IPS-NIHi7 (cell line): Measurements from ENCODE around the gene DRAXIN.

Experiments used
- DNase-seq: peaks from one replicate; pipeline ENCODE4 v3.0.0; 2012; ENCODE audit warnings: mixed read lengths; ENCODE audit errors: extremely low spot score

DRAXIN gene, protein sequence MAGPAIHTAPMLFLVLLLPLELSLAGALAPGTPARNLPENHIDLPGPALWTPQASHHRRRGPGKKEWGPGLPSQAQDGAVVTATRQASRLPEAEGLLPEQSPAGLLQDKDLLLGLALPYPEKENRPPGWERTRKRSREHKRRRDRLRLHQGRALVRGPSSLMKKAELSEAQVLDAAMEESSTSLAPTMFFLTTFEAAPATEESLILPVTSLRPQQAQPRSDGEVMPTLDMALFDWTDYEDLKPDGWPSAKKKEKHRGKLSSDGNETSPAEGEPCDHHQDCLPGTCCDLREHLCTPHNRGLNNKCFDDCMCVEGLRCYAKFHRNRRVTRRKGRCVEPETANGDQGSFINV

DNA sequence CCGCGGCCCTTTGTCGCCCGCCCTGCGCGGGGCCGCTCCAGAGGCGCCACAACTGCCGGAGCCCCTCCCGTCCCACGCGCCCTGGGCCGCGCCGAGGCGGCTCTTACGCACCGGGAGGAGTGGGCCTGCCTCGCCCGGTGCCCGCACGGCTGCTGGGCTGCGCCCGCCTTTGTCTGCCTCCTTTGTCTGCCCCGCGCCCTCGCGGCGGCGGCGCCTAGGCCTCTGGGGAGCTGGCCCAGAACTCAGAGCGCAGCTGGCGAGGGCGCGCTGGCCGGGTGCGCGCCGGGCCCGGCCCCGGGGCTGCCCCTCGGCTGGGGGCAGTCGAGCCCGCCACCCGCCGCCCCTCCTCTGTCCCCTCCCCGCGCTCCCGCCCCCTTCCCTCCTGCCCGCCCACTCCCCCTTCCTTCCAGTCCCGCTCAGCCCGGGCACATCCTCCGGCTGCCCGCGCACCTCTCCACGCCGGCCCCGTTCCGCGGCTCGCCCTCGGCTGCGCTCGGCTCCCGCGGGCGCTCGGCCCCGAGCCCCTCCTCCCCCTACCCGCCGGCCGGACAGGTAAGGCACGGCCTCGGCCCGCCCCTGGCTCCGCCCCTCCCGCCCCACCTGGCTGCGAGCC, at the start of gene DRAXIN:
TSS of gene DRAXIN (plus strand) at position 409 of the 613 bp plus-strand sequence. CDS start 14,549 bp downstream, outside the sequence.
- peak; percentile 86 for DNase-seq

GRCh38 chr1:11641776-11642305, 49.7 kb upstream of the DRAXIN start:
- no peak for DNase-seq

DNA sequence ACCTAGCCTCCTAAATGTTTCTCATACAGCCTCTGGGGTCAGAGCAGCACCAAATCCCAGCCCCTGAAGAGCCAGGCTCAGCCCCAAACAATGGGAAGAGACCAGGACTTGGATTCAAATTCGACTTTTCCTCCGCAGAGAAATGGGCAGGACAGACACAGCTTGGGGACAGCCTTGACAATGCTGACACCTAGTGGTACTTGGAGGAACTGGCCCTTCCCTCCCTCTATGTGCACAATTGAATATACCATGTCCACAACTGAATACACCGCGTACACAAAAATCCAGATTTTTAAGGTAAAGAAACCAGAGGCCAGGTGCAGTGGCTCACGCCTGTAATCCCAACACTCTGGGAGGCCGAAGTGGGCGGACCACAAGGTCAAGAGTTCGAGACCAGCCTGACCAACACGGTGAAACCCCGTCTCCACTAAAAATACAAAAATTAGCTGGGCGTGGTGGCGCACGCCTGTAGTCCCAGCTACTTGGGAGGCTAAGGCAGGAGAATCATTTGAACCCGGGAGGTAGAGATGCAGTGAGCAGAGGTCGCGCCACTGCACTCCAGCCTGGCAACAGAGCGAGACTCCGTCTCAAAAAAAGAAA, 49.0 kb upstream of the DRAXIN start:
- peak; percentile 81 for DNase-seq

DNA sequence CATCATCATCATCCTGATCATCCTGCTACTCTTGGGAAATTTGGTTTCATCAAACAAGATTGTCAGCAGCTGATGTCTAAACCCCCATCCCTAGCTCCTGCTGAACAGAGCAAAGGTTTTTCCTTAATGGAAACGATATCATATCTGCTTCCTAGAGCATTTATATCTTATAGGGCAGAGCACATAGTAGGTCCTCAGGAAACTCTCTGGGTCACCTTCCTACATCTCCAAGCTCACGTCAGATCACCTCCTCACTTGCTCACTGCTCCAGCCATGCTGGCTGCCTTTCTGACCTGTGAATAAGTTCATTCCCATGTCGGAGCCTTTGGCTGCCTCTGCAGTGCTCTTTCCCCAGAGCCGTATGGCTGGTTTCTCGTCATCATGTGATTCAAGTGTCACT, 47.7 kb upstream of the DRAXIN start:
- DNase-seq, result no peak

- no peak for DNase-seq
Measured at GRCh38 chr1:11645270-11645669, 46.2 kb upstream of the DRAXIN start.

DNA sequence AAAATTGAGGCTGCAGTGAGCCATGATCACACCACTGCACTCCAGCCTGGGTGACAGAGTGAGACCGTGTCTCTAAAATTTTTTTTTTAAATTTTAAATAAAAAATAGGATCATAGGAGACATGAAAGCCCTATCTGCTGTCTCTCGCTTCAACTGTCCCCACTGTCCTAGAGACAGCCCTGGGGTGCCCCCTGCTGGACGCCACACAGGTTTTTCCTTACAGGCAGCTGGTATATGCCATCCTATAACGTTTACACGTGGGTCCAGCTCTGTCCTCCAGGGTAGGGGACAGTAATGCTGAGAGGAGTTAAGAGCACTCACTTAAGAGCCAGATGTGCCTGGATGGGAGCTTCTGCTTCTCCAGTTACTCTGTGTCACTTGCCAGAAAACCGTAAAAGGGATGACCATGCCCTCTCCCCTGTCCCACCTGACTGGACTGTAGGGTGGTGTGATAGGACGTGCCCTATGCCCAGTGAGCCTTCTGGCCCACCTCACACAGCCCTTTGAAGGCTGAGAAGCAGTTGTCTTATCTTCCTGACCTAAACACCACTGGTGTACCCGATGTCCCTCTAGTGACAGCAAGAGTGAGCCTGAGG, 45.7 kb upstream of the DRAXIN start:
- DNase-seq, result peak; percentile 70

- no peak for DNase-seq
Measured at GRCh38 chr1:11646317-11646716, 45.2 kb upstream of the DRAXIN start.

- DNase-seq, result no peak
Measured at GRCh38 chr1:11647333-11647732, 44.2 kb upstream of the DRAXIN start.

DNA sequence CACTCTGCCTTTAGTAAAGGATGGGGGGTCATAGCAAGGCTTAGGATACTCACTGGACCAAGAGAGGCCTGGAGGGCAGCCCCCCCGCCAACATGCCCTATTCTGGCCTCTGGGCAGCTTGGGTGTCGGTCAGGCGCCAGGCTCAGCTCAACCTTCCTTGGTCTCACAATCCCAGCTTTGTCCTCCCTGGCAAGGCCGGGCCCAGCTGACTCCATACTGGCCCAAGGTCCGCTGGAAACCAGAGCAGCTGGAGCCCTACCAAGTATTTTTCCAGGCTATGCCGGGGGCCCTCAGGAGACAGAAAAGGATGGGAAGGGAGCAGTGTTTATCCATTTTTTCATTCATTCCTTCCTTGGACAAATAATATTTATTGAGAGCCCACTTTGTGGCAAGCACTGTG, 43.5 kb upstream of the DRAXIN start:
- DNase-seq, result no peak

DNA sequence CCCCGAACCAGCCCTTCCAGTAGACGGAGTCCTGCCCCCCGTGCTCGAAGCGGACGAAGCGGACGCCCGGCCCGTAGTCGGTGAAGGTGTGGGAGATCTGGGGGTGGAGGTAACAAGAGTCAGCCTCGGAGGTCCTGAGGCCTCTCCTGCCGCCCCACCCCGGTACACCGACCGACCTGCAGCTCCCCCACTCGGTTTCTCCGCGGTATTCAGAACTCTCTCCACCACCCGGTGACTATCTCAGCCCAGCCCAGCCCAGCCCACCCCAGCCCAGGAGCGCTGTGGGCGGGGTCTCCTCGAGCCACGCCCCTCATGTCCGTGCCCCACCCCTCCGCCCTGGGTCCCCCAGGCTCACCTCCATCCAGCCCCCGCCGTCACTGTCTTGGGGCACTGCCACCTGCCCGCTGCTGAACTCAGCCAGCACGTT, 42.8 kb upstream of the DRAXIN start:
- DNase-seq, result peak; percentile 60

- no peak for DNase-seq
Measured at GRCh38 chr1:11649237-11649623, 42.3 kb upstream of the DRAXIN start.

GRCh38 chr1:11649624-11650330, 41.7 kb upstream of the DRAXIN start:
- no peak for DNase-seq

DNA sequence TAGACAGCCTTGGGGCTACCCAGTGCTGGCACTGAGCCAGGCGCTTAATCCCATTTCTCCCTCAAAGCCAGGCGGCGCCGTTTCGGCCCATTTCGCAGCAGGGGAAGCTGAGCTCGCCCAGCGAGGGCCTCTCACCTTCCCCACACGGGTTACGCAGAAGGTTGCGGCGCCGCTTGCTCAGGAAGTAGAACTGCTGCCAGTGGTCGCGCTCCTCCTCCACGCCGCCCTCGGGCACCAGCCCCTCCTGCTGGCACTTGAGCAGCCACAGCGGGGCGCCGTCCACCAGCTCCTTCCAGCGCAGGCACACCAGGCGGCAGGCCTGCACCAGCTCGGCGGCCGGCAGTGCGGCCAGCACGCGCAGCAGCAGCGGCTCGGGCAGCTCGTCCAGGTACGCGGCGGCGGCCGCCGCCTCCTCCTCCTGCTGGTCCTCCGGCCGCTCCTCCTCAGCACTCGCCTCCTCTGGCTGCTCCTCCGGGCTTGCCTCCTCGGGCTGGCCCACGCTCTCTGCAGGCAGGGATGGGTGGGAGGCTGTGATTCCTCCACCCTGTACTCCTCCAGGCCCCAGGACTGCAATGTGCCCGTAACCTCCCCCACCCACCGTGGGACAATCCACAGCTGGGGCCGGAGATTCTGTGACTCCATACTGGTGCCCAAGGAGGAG, 41.0 kb upstream of the DRAXIN start:
- DNase-seq, result peak; percentile 69

DNA sequence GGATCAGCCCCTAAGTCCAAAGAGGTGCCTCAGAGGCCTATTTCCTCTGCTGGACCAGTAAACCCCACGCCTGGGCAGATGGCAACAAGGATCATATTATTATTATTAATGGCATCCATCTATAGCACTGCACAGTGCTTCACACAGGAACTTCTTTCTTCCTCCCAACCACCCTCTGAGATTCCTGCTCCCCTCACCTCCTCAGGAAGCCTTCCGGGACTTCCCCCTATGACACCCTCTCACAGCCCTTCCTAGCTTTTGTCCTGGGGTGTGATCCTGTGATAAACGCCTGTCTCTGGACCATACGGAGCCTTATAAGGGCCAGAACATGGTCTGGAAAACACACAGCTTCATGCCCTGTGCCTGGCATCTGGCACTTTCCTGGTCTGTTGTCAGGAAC, 40.5 kb upstream of the DRAXIN start:
- DNase-seq, result no peak

DNA sequence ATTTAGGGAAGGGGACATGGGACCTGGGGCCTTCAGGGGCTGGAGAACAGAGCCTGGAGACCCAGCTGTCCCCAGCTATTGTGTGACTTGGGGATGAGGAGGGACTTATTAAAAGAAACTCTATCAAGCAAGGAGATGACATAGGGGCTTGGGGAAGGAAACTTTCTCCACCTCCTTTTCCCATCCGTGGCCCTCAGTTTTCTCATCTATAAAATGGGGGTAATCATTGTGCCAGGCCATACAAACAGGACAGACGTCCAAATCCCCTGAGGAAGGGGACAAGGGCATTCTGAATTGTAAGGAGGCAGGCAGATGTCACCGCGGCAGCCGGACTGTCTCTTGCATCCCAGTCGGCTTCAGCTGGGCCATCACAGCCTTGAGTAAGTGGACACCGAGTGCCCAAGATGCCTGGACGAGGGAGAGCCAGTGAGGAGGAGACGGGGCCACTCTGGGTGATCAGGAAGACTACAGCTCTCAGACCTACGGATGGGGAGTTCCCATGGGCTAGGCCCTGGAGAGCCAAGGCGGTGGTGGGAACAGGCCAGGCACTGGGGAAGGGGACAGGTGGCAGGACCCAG, 39.2 kb upstream of the DRAXIN start:
- DNase-seq, result no peak

DNA sequence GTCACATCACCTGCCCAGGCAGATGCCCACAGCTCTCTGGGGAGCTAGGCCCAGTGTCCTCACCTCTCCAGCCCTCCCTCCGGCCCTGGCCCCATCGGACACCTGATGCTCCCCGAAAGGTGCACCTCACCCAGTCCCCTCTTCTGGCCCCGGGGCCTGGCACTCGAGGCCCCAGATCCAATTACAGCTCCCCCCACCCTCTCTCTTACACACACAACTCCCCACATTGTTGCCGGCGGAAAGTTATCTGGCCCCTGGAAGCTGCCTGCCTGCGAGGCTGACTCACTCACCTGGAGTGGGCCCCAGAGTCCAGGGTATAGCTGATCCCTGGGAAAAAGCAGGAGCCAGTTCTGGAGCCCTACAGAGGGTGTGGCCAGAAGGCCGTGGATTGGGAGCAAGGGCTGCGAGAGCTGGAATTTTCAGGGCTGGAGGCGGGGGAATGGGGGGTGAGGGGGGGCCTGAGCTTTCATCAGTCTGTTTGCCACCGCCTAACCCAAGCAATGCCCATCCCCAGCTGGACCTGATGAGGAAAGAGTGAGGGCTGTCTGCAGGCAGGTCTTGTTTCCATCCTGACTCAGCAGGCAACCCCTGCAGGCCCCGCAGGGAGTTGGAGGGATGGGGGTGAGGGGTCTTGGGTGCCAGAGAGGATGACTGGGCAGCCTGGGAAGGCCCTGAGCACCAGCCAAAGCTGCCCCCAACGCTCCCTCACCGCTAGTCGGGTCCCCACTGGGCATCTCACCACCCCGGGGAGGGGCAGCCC, 38.2 kb upstream of the DRAXIN start:
- peak; percentile 56 for DNase-seq

- no peak for DNase-seq
Measured at GRCh38 chr1:11653861-11654136, 37.7 kb upstream of the DRAXIN start.

- peak; percentile 78 for DNase-seq
Measured at GRCh38 chr1:11654137-11654938, 37.2 kb upstream of the DRAXIN start, which contains the start of the genes FBXO2 and FBXO44. FBXO2 (minus strand) TSS chr1:11654429; CDS start chr1:11654340, 89 bp downstream. FBXO44 (plus strand) TSS chr1:11654877; CDS start chr1:11655836, 959 bp downstream.
